IMR-90 (cell line): ENCODE results near the gene KMT2E. TPM values are rescaled to one million over a fixed set of nuclear protein-coding genes. Genes with fewer than 3 reads are reported as not detected.

Experiments
- ATAC-seq: fragments of 200-7000 bp; cut with Tn5 transposase; 2 replicates; pipeline ENCODE4 v1.9.1; 2020; ENCODE audit warnings: low read depth, mild to moderate bottlenecking, moderate library complexity
- BruUV-seq: library from RNA; stranded (reverse); fragments of 400-500 nt; replicated peaks from 2 replicates; lab custom pipeline; 2021; lab: Mats Ljungman, UMichigan
- CTCF ChIA-PET: fragments of 300-600 bp; formaldehyde crosslinking; extraction: SDS; loops from one replicate; lab custom pipeline; 2021; ENCODE audit warnings: antibody characterized with exemption; lab: Yijun Ruan, JAX
- POLR2A ChIA-PET: fragments of 300-600 bp; sonication (Branson Sonifier 250); formaldehyde crosslinking; loops from one replicate; lab custom pipeline; 2022; ENCODE audit warnings: antibody characterized with exemption; ENCODE audit not compliant: unreplicated experiment; lab: Charles Lee
- DNase-seq: peaks from one replicate; pipeline ENCODE4 v3.0.0; 2013
- H2AFZ ChIP-seq: replicated peaks from 2 replicates; pipeline ENCODE3; 2013; ENCODE audit warnings: low read length, mild to moderate bottlenecking; ENCODE audit not compliant: poor library complexity
- H2AK5ac ChIP-seq: 2 replicates; pipeline ENCODE4 v1.6.1; 2013; ENCODE audit warnings: low read depth, low read length, inconsistent platforms
- H2AK9ac ChIP-seq: replicated peaks from 2 replicates; pipeline ENCODE3; 2013; ENCODE audit warnings: mild to moderate bottlenecking, low read depth, low read length, moderate library complexity; ENCODE audit not compliant: poor library complexity
- H2BK120ac ChIP-seq: 2 replicates; pipeline ENCODE4 v1.6.1; 2013; ENCODE audit warnings: low read depth, low read length, inconsistent platforms
- H2BK15ac ChIP-seq: 3 replicates; pipeline ENCODE4 v1.6.1; 2013; ENCODE audit warnings: low read depth, low read length, inconsistent platforms
- H2BK20ac ChIP-seq: 2 replicates; pipeline ENCODE4 v1.6.1; 2013; ENCODE audit warnings: low read depth, mild to moderate bottlenecking, inconsistent platforms, low read length, moderate library complexity
- H2BK5ac ChIP-seq: 2 replicates; pipeline ENCODE4 v1.6.1; 2013; ENCODE audit warnings: mild to moderate bottlenecking, low read depth, low read length, inconsistent platforms; ENCODE audit not compliant: poor library complexity, severe bottlenecking
- H3K14ac ChIP-seq: replicated peaks from 2 replicates; pipeline ENCODE4 v1.6.1; 2013; ENCODE audit warnings: low read depth, low read length, inconsistent platforms
- H3K18ac ChIP-seq: 2 replicates; pipeline ENCODE4 v1.6.1; 2013; ENCODE audit warnings: low read depth, low read length, control low read depth
- H3K23ac ChIP-seq: 2 replicates; pipeline ENCODE4 v1.6.1; 2013; ENCODE audit warnings: low read depth, low read length, inconsistent platforms
- H3K27ac ChIP-seq: 2 replicates; pipeline ENCODE4 v1.5.1; 2013; ENCODE audit warnings: mild to moderate bottlenecking, control low read depth, low read length; ENCODE audit not compliant: insufficient read depth
- H3K27me3 ChIP-seq: 2 replicates; pipeline ENCODE4 v1.6.1; 2013; ENCODE audit warnings: low read length; ENCODE audit not compliant: control insufficient read depth, insufficient read depth
- H3K36me3 ChIP-seq: 2 replicates; pipeline ENCODE4 v1.6.1; 2013; ENCODE audit warnings: low read length, mixed read lengths; ENCODE audit not compliant: control insufficient read depth, insufficient read depth
- H3K4ac ChIP-seq: 2 replicates; pipeline ENCODE4 v1.6.1; 2013; ENCODE audit warnings: low read depth, low read length, inconsistent platforms
- H3K4me1 ChIP-seq: 2 replicates; pipeline ENCODE4 v1.6.1; 2013; ENCODE audit warnings: low read length, mixed read lengths; ENCODE audit not compliant: control insufficient read depth, insufficient read depth
- H3K4me2 ChIP-seq: 2 replicates; pipeline ENCODE4 v1.6.1; 2013; ENCODE audit warnings: low read depth, mild to moderate bottlenecking, control low read depth, low read length, moderate library complexity
- H3K4me3 ChIP-seq: 2 replicates; pipeline ENCODE4 v1.5.1; 2013; ENCODE audit warnings: low read depth, mild to moderate bottlenecking, control low read depth, low read length, moderate library complexity; ENCODE audit not compliant: insufficient read depth
- H3K56ac ChIP-seq: 2 replicates; pipeline ENCODE4 v1.6.1; 2013; ENCODE audit warnings: low read length, inconsistent platforms; ENCODE audit not compliant: insufficient read depth; ENCODE audit errors: extremely low read depth
- H3K79me1 ChIP-seq, 2 experiments: 2 replicates each; pipeline ENCODE4 v1.6.1; 2013; ENCODE audit warnings: low read length in 2 of 2, inconsistent platforms in 1 of 2, low read depth in 1 of 2
- H3K9ac ChIP-seq: 2 replicates; pipeline ENCODE4 v1.6.1; 2013; ENCODE audit warnings: low read depth, low read length, control low read depth
- H3K9me1 ChIP-seq: 2 replicates; pipeline ENCODE4 v1.6.1; 2013; ENCODE audit warnings: low read length, inconsistent platforms; ENCODE audit not compliant: insufficient read depth
- H3K9me3 ChIP-seq: 2 replicates; pipeline ENCODE4 v1.6.1; 2013; ENCODE audit warnings: low read length; ENCODE audit not compliant: control insufficient read depth, insufficient read depth
- H4K20me1 ChIP-seq: 2 replicates; pipeline ENCODE4 v1.6.1; 2013; ENCODE audit warnings: low read length, inconsistent platforms; ENCODE audit not compliant: insufficient read depth
- H4K5ac ChIP-seq: 2 replicates; pipeline ENCODE4 v1.6.1; 2013; ENCODE audit warnings: mild to moderate bottlenecking, low read depth, low read length, control low read depth
- H4K8ac ChIP-seq, 2 experiments: 2 replicates each; pipeline ENCODE4 v1.6.1; 2013; ENCODE audit warnings: low read depth in 2 of 2, low read length in 2 of 2, control low read depth in 1 of 2, inconsistent platforms in 1 of 2
- H4K91ac ChIP-seq: 2 replicates; pipeline ENCODE4 v1.6.1; 2013; ENCODE audit warnings: low read depth, low read length, inconsistent platforms; ENCODE audit not compliant: insufficient read depth
- BHLHE40 ChIP-seq: fragments of 150-350 bp; IDR thresholded peaks from 2 replicates; pipeline ENCODE4 v1.6.1; 2016; ENCODE audit warnings: mild to moderate bottlenecking, low read depth, low read length
- CEBPB ChIP-seq: IDR thresholded peaks from 2 replicates; pipeline ENCODE4 v1.6.1; 2012; ENCODE audit warnings: low read depth, low read length, improper control_type of control experiment
- FOS ChIP-seq: fragments of 150-350 bp; IDR thresholded peaks from 2 replicates; pipeline ENCODE4 v1.6.1; 2016; ENCODE audit warnings: low read depth, low read length
- MAZ ChIP-seq: IDR thresholded peaks from 2 replicates; pipeline ENCODE4 v1.6.1; 2012; ENCODE audit warnings: low read depth, mild to moderate bottlenecking, low read length, improper control_type of control experiment, moderate library complexity, borderline replicate concordance
- MXI1 ChIP-seq: IDR thresholded peaks from 2 replicates; pipeline ENCODE4 v1.6.1; 2012; ENCODE audit warnings: low read depth, mild to moderate bottlenecking, low read length, moderate library complexity, borderline replicate concordance
- NFE2L2 ChIP-seq: fragments of 150-350 bp; IDR thresholded peaks from 2 replicates; pipeline ENCODE4 v1.6.1; 2016; ENCODE audit warnings: low read depth, mild to moderate bottlenecking, low read length
- RCOR1 ChIP-seq: IDR thresholded peaks from 2 replicates; pipeline ENCODE4 v1.6.1; 2012; ENCODE audit warnings: mild to moderate bottlenecking, low read length, improper control_type of control experiment; ENCODE audit not compliant: insufficient replicate concordance
- RFX5 ChIP-seq: IDR thresholded peaks from 2 replicates; pipeline ENCODE4 v1.8.0; 2012; ENCODE audit warnings: low read depth, mild to moderate bottlenecking, low read length, moderate library complexity
- SMC3 ChIP-seq: fragments of 150-350 bp; IDR thresholded peaks from 2 replicates; pipeline ENCODE4 v1.6.1; 2016; ENCODE audit warnings: low read depth, mild to moderate bottlenecking, antibody characterized with exemption, low read length, moderate library complexity
- WGBS, 2 experiments: methylation state at CpG; one replicate each; pipeline versions ENCODE4 v1.1.5 to v1.1.7; 2013; ENCODE audit warnings: missing lambda C conversion rate in 2 of 2; ENCODE audit not compliant: insufficient read length in 1 of 2; ENCODE audit errors: extremely low coverage in 2 of 2; 5-methylcytosine and 5-hydroxymethylcytosine counted together
- dilution Hi-C: fragments of 300-500 bp; cut with HindIII; formaldehyde crosslinking; loops from one replicate; pipeline ENCODE4 v1.14.3; 2018; ENCODE audit warnings: low sequenced_read_pairs; ENCODE audit not compliant: unreplicated experiment
- in situ Hi-C: fragments of 300-500 bp; cut with MboI; formaldehyde crosslinking; loops from 3 replicates; pipeline ENCODE4 v1.14.3; 2019; ENCODE audit warnings: low sequenced_read_pairs, inconsistent platforms, mixed read lengths
- intact Hi-C: fragments of 100-400 bp; cut with micrococcal nuclease; formaldehyde crosslinking; loops from 2 replicates; pipeline ENCODE4 v1.10.0; 2022
- polyA plus RNA-seq, 3 experiments: library from polyadenylated mRNA; depleted of rRNA; stranded (reverse); fragments of >200 nt; gene quantifications; 2 replicates each; pipeline ENCODE4 v1.2.3, GENCODE V29; 2012; ENCODE audit warnings: low replicate concordance in 1 of 3
- total RNA-seq: library from RNA; depleted of rRNA; stranded (reverse); fragments of >200 nt; gene quantifications from 2 replicates; pipeline ENCODE4 v1.2.3, GENCODE V29; 2012
- TF ChIP-seq, protein P1 (sequence below): fragments of 150-350 bp; IDR thresholded peaks from 2 replicates; pipeline ENCODE4 v1.6.1; 2017; ENCODE audit warnings: mild to moderate bottlenecking, antibody characterized with exemption, low read length, low read depth
- TF ChIP-seq, protein P2 (sequence below): fragments of 150-350 bp; IDR thresholded peaks from 2 replicates; pipeline ENCODE4 v1.6.1; 2016; ENCODE audit warnings: low read depth, mild to moderate bottlenecking, low read length, moderate library complexity, borderline replicate concordance

The KMT2E gene
- total and polyA plus RNA-seq, 2 of the 4 experiments (the other 2 are of a cell fraction): 16.8 to 79.2 TPM

DNA sequence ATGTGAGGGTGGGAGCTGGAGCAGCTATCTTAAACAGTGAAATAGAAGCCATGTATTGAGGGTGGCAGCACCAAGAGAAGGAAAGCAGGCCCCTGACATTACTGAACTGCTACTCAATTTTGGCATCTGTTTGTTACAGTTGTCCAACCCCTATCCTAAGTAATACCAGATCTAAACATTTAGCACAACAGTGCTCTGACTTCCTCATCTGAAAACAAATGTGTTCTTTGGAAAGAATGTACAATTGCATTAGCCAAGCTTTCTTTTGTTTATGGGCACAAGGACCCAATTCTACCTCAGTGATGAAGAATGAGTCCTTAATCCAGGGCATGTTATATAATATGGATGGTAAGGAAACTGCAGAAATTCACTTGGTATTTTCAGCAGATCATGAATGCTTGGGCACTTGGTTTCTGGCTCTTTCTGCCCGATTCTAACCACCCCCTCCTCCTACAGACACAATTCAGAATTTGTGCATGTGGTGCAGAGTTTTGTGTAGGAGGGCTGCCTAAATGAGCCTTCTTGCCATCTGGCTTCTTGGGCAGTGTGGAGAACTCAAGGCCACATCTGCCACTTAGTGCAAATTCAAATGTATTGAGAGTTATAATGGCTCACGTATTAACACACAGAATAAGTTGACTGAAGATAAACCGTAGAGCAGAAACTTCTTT, 36.9 kb upstream of the KMT2E start:
- Histone ChIP-seq H3K9me1 (peaks cover 16% of the 10 kb centered on the region), H4K20me1 (no peaks in the 10 kb centered on the region; the same call in 1 of the 2 replicates), H3K23ac (peak overlapping the region; percentile 79; the same call in 1 of the 2 replicates), H4K91ac (no peak overlapping the region), H2BK15ac (peak overlapping the region; percentile 50; the same call in 1 of the 3 replicates), H2AK9ac (no peak overlapping the region), H2BK5ac (no peak overlapping the region), H2BK120ac (peak overlapping the region; percentile 36; the same call in 1 of the 2 replicates), H3K18ac (no peak overlapping the region), H3K14ac (peak overlapping the region; percentile 38; the same call in 1 of the 2 replicates), H3K79me1 (peaks cover 15 to 49% of the 10 kb centered on the region in 2 experiments; a peak in 3 of 4 replicates), H3K4ac (peak overlapping the region; percentile 63), H3K56ac (no peak overlapping the region), H2BK20ac (no peak overlapping the region), H3K36me3 (peaks cover 1% of the 10 kb centered on the region; the same call in 1 of the 2 replicates), H3K27me3 (no peaks in the 10 kb centered on the region), H4K5ac (no peak overlapping the region; the same call in 1 of the 2 replicates), H3K9me3 (no peaks in the 10 kb centered on the region), H3K4me3 (no peak overlapping the region), H3K4me1 (peaks cover 26% of the 10 kb centered on the region), H3K27ac (peak overlapping the region; percentile 40; the same call in 1 of the 2 replicates), H3K9ac (no peak overlapping the region), H4K8ac (peak overlapping the region in 1 of 2 experiments; percentile 12; a peak in 1 of 4 replicates), H2AK5ac (peak overlapping the region; percentile 78; the same call in 1 of the 2 replicates), H3K4me2 (no peak overlapping the region), H2AFZ (no peak overlapping the region)
- BruUV-seq: no TSS peak
- in situ Hi-C loops (no loop called here), dilution Hi-C loops (no loop called here), intact Hi-C loops (no loop called here)
- DNase-seq (no peak), ATAC-seq (no peak)
- TF ChIP-seq, protein P1, sequence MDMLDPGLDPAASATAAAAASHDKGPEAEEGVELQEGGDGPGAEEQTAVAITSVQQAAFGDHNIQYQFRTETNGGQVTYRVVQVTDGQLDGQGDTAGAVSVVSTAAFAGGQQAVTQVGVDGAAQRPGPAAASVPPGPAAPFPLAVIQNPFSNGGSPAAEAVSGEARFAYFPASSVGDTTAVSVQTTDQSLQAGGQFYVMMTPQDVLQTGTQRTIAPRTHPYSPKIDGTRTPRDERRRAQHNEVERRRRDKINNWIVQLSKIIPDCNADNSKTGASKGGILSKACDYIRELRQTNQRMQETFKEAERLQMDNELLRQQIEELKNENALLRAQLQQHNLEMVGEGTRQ: no peak
- TF ChIP-seq CEBPB (no peak), MXI1 (no peak), SMC3 (no peak), MAZ (no peak), BHLHE40 (no peak), RCOR1 (no peak), FOS (no peak), RFX5 (no peak), NFE2L2 (no peak)
- TF ChIP-seq, protein P2, sequence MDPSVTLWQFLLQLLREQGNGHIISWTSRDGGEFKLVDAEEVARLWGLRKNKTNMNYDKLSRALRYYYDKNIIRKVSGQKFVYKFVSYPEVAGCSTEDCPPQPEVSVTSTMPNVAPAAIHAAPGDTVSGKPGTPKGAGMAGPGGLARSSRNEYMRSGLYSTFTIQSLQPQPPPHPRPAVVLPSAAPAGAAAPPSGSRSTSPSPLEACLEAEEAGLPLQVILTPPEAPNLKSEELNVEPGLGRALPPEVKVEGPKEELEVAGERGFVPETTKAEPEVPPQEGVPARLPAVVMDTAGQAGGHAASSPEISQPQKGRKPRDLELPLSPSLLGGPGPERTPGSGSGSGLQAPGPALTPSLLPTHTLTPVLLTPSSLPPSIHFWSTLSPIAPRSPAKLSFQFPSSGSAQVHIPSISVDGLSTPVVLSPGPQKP: no peak
- ChIA-PET POLR2A (interaction anchor here (0.6 kb wide), 1 partner anchor 555 kb away, joined by 4 read pairs; no protein-coding TSS in a partner anchor), CTCF (interaction anchor here (1.0 kb wide), 1 partner anchor 21 kb away, joined by 3 read pairs; no protein-coding TSS in a partner anchor)
- WGBS, 2 experiments: no CpG with 5 or more reads among the region's 3 CpGs
